Measurements from ENCODE around the gene CTNNA3. TPM values are rescaled to one million over a fixed set of nuclear protein-coding genes. Genes with fewer than 3 reads are reported as not detected.

The CTNNA3 gene
- total RNA-seq, 4 donors from 2014 or later = 14.3 to 49.5 (median 24.2) TPM

GRCh38 chr10:65898055-65898454, 1797.9 kb downstream of the CTNNA3 start:
- Histone ChIP-seq H3K4me3 (no peak overlapping the region), H3K27ac (no peak overlapping the region), H3K4me1 (no peaks in the 10 kb centered on the region), H3K36me3 (no peaks in the 10 kb centered on the region), H3K9me3 (no peaks in the 10 kb centered on the region), H3K27me3 (no peaks in the 10 kb centered on the region)
- intact Hi-C loops (cut with DNase I; ENCODE audit: low total_unique reads) (no loop called here), in situ Hi-C loops (cut with MboI; ENCODE audit: low sequenced_read_pairs in 4 of 4) (no loop called here)
- no peak for ATAC-seq
- TF ChIP-seq, protein P1, sequence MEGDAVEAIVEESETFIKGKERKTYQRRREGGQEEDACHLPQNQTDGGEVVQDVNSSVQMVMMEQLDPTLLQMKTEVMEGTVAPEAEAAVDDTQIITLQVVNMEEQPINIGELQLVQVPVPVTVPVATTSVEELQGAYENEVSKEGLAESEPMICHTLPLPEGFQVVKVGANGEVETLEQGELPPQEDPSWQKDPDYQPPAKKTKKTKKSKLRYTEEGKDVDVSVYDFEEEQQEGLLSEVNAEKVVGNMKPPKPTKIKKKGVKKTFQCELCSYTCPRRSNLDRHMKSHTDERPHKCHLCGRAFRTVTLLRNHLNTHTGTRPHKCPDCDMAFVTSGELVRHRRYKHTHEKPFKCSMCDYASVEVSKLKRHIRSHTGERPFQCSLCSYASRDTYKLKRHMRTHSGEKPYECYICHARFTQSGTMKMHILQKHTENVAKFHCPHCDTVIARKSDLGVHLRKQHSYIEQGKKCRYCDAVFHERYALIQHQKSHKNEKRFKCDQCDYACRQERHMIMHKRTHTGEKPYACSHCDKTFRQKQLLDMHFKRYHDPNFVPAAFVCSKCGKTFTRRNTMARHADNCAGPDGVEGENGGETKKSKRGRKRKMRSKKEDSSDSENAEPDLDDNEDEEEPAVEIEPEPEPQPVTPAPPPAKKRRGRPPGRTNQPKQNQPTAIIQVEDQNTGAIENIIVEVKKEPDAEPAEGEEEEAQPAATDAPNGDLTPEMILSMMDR (IDR thresholded peaks at IDR 0.05 in 4 of 5, conservative IDR thresholded peaks at IDR 0.05 in 1 of 5) = no peak
- no peak for TF ChIP-seq POLR2A (IDR thresholded peaks at IDR 0.05)
- DNase-seq = no peak

GRCh38 chr10:65894961-65895360, 1801.0 kb downstream of the CTNNA3 start:
- ATAC-seq (no peak), DNase-seq (no peak)
- Histone ChIP-seq H3K27ac (no peak overlapping the region), H3K4me3 (no peak overlapping the region), H3K36me3 (no peaks in the 10 kb centered on the region), H3K9me3 (no peaks in the 10 kb centered on the region), H3K27me3 (no peaks in the 10 kb centered on the region), H3K4me1 (no peaks in the 10 kb centered on the region)
- intact Hi-C loops (cut with DNase I; ENCODE audit: low total_unique reads) = no loop called here
- in situ Hi-C loops (cut with MboI; ENCODE audit: low sequenced_read_pairs in 4 of 4) = no loop called here
- TF ChIP-seq POLR2A (IDR thresholded peaks at IDR 0.05) = no peak
- TF ChIP-seq, protein P1 (IDR thresholded peaks at IDR 0.05 in 4 of 5, conservative IDR thresholded peaks at IDR 0.05 in 1 of 5) = no peak

GRCh38 chr10:65894379-65894778, 1801.6 kb downstream of the CTNNA3 start:
- H3K4me3 ChIP-seq = no peak overlapping the region
- H3K4me1 ChIP-seq = no peaks in the 10 kb centered on the region
- H3K36me3 ChIP-seq = no peaks in the 10 kb centered on the region
- no peaks in the 10 kb centered on the region for H3K9me3 ChIP-seq
- intact Hi-C loops (cut with DNase I; ENCODE audit: low total_unique reads) (no loop called here), in situ Hi-C loops (cut with MboI; ENCODE audit: low sequenced_read_pairs in 4 of 4) (no loop called here)
- TF ChIP-seq, protein P1 (IDR thresholded peaks at IDR 0.05 in 4 of 5, conservative IDR thresholded peaks at IDR 0.05 in 1 of 5) = no peak
- TF ChIP-seq POLR2A (IDR thresholded peaks at IDR 0.05) = no peak
- DNase-seq = no peak
- no peaks in the 10 kb centered on the region for H3K27me3 ChIP-seq
- no peak overlapping the region for H3K27ac ChIP-seq
- ATAC-seq = no peak

DNA sequence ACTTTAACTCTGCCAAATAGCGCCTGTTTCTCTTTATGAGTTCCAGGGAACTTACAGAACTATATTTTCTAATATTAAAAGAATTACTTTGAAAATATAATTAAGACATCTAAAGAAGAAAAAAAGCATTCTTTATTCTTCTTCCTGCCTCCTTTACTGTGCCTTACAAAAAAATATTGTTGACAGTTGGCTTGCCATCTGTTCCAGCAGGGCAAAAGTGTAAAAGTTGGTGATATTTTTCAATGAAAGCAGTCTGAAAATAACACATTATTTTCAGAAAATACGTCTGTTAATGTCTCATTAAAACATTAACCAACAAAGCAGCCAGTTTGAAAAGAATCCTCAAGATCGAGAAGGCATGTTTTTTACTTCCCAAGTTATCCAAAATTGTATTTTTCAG, 1802.3 kb downstream of the CTNNA3 start:
- DNase-seq (no peak), ATAC-seq (no peak)
- H3K9me3 ChIP-seq = no peaks in the 10 kb centered on the region
- no peak overlapping the region for H3K4me3 ChIP-seq
- TF ChIP-seq POLR2A (IDR thresholded peaks at IDR 0.05) = no peak
- H3K27me3 ChIP-seq = no peaks in the 10 kb centered on the region
- in situ Hi-C loops (cut with MboI; ENCODE audit: low sequenced_read_pairs in 4 of 4) = no loop called here
- no peak overlapping the region for H3K27ac ChIP-seq
- intact Hi-C loops (cut with DNase I; ENCODE audit: low total_unique reads) = no loop called here
- no peaks in the 10 kb centered on the region for H3K36me3 ChIP-seq
- H3K4me1 ChIP-seq = no peaks in the 10 kb centered on the region

GRCh38 chr10:65892284-65892683, 1803.7 kb downstream of the CTNNA3 start:
- H3K4me3 ChIP-seq = no peak overlapping the region
- intact Hi-C loops (cut with DNase I; ENCODE audit: low total_unique reads) = no loop called here

More at GRCh38 chr10:65892284-65892683, 1803.7 kb downstream of the CTNNA3 start:
- Histone ChIP-seq H3K27me3 (no peaks in the 10 kb centered on the region), H3K9me3 (no peaks in the 10 kb centered on the region), H3K36me3 (no peaks in the 10 kb centered on the region), H3K27ac (no peak overlapping the region), H3K4me1 (no peaks in the 10 kb centered on the region)
- DNase-seq (no peak), ATAC-seq (no peak)
- no peak for TF ChIP-seq POLR2A (IDR thresholded peaks at IDR 0.05)
- TF ChIP-seq, protein P1 (IDR thresholded peaks at IDR 0.05 in 4 of 5, conservative IDR thresholded peaks at IDR 0.05 in 1 of 5) = no peak
- in situ Hi-C loops (cut with MboI; ENCODE audit: low sequenced_read_pairs in 4 of 4) = no loop called here
